Measurements from ENCODE around the gene DCTN1.

- no peak for TF ChIP-seq POLR2AphosphoS5 (IDR thresholded peaks at IDR 0.05)
- peak in 1 of 2 donors; percentile 30 for TF ChIP-seq CTCF (IDR thresholded peaks at IDR 0.05)
- TF ChIP-seq POLR2A (IDR thresholded peaks at IDR 0.05) = no peak
Measured at GRCh38 chr2:74399785-74400184, 19.7 kb upstream of the DCTN1 start.

Measured in suprapubic skin (tissue), 4 donors.